ENCODE data around the gene VPS13C.

The VPS13C gene

GRCh38 chr15:61983081-61983480 lies 77.2 kb downstream of the VPS13C start:
- Mint-ChIP-seq H3K27ac (no peak overlapping the region), H3K36me3 (ENCODE audit: low read depth) (peaks cover 54% of the 10 kb centered on the region), H3K27me3 (ENCODE audit: low read depth) (no peaks in the 10 kb centered on the region), H3K9me3 (peaks cover 5% of the 10 kb centered on the region), H3K4me1 (ENCODE audit: low read depth) (no peaks in the 10 kb centered on the region), H3K4me3 (no peak overlapping the region)
- no peak for DNase-seq (ENCODE audit: low spot score)

GRCh38 chr15:61978225-61978624 lies 82.0 kb downstream of the VPS13C start:
- no peaks in the 10 kb centered on the region for H3K27me3 Mint-ChIP-seq (ENCODE audit: low read depth)
- H3K27ac Mint-ChIP-seq = no peak overlapping the region
- H3K36me3 Mint-ChIP-seq (ENCODE audit: low read depth) = peaks cover 43% of the 10 kb centered on the region
- no peak for DNase-seq (ENCODE audit: low spot score)
- peaks cover 7% of the 10 kb centered on the region for H3K4me1 Mint-ChIP-seq (ENCODE audit: low read depth)
- H3K4me3 Mint-ChIP-seq = no peak overlapping the region
- H3K9me3 Mint-ChIP-seq = no peaks in the 10 kb centered on the region

- H3K27ac Mint-ChIP-seq = no peak overlapping the region
- peaks cover 48% of the 10 kb centered on the region for H3K36me3 Mint-ChIP-seq (ENCODE audit: low read depth)
- DNase-seq (ENCODE audit: low spot score) = no peak
- H3K27me3 Mint-ChIP-seq (ENCODE audit: low read depth) = no peaks in the 10 kb centered on the region
- H3K4me1 Mint-ChIP-seq (ENCODE audit: low read depth) = peaks cover 7% of the 10 kb centered on the region
- H3K4me3 Mint-ChIP-seq = no peak overlapping the region
- no peaks in the 10 kb centered on the region for H3K9me3 Mint-ChIP-seq
Measured at GRCh38 chr15:61974759-61975158, 85.5 kb downstream of the VPS13C start.

- H3K4me3 Mint-ChIP-seq = no peak overlapping the region
- no peaks in the 10 kb centered on the region for H3K9me3 Mint-ChIP-seq
- DNase-seq (ENCODE audit: low spot score) = no peak
- no peak overlapping the region for H3K27ac Mint-ChIP-seq
- peaks cover 42% of the 10 kb centered on the region for H3K36me3 Mint-ChIP-seq (ENCODE audit: low read depth)
- H3K27me3 Mint-ChIP-seq (ENCODE audit: low read depth) = no peaks in the 10 kb centered on the region
- H3K4me1 Mint-ChIP-seq (ENCODE audit: low read depth) = peaks cover 7% of the 10 kb centered on the region
Measured at GRCh38 chr15:61974118-61974517, 86.1 kb downstream of the VPS13C start.

- Mint-ChIP-seq H3K27me3 (ENCODE audit: low read depth) (no peaks in the 10 kb centered on the region), H3K4me3 (no peak overlapping the region), H3K36me3 (ENCODE audit: low read depth) (peaks cover 50% of the 10 kb centered on the region), H3K4me1 (ENCODE audit: low read depth) (no peaks in the 10 kb centered on the region), H3K9me3 (peaks cover 6% of the 10 kb centered on the region), H3K27ac (no peak overlapping the region)
- DNase-seq (ENCODE audit: low spot score) = no peak
Measured at GRCh38 chr15:61951949-61952348, 108.3 kb downstream of the VPS13C start.

GRCh38 chr15:61946778-61947177 lies 113.5 kb downstream of the VPS13C start:
- no peak for DNase-seq (ENCODE audit: low spot score)
- no peaks in the 10 kb centered on the region for H3K4me1 Mint-ChIP-seq (ENCODE audit: low read depth)
- peaks cover 49% of the 10 kb centered on the region for H3K36me3 Mint-ChIP-seq (ENCODE audit: low read depth)
- H3K9me3 Mint-ChIP-seq = no peaks in the 10 kb centered on the region
- H3K27me3 Mint-ChIP-seq (ENCODE audit: low read depth) = no peaks in the 10 kb centered on the region
- no peak overlapping the region for H3K27ac Mint-ChIP-seq
- no peak overlapping the region for H3K4me3 Mint-ChIP-seq

GRCh38 chr15:61943992-61944391 lies 116.3 kb downstream of the VPS13C start:
- no peaks in the 10 kb centered on the region for H3K9me3 Mint-ChIP-seq
- no peaks in the 10 kb centered on the region for H3K4me1 Mint-ChIP-seq (ENCODE audit: low read depth)
- DNase-seq (ENCODE audit: low spot score) = no peak
- H3K27me3 Mint-ChIP-seq (ENCODE audit: low read depth) = no peaks in the 10 kb centered on the region
- H3K36me3 Mint-ChIP-seq (ENCODE audit: low read depth) = peaks cover 48% of the 10 kb centered on the region
- no peak overlapping the region for H3K27ac Mint-ChIP-seq
- no peak overlapping the region for H3K4me3 Mint-ChIP-seq

- no peak overlapping the region for H3K27ac Mint-ChIP-seq
- DNase-seq (ENCODE audit: low spot score) = no peak
- H3K27me3 Mint-ChIP-seq (ENCODE audit: low read depth) = no peaks in the 10 kb centered on the region
- no peak overlapping the region for H3K4me3 Mint-ChIP-seq
- peaks cover 3% of the 10 kb centered on the region for H3K4me1 Mint-ChIP-seq (ENCODE audit: low read depth)
- no peaks in the 10 kb centered on the region for H3K9me3 Mint-ChIP-seq
- H3K36me3 Mint-ChIP-seq (ENCODE audit: low read depth) = peaks cover 19% of the 10 kb centered on the region
Measured at GRCh38 chr15:61938249-61938648, 122.0 kb downstream of the VPS13C start.

- H3K27me3 Mint-ChIP-seq (ENCODE audit: low read depth) = no peaks in the 10 kb centered on the region
- H3K27ac Mint-ChIP-seq = no peak overlapping the region
- H3K9me3 Mint-ChIP-seq = no peaks in the 10 kb centered on the region
- peaks cover 15% of the 10 kb centered on the region for H3K36me3 Mint-ChIP-seq (ENCODE audit: low read depth)
- H3K4me1 Mint-ChIP-seq (ENCODE audit: low read depth) = peaks cover 3% of the 10 kb centered on the region
- no peak overlapping the region for H3K4me3 Mint-ChIP-seq
- DNase-seq (ENCODE audit: low spot score) = no peak
Measured at GRCh38 chr15:61936528-61937195, 123.6 kb downstream of the VPS13C start.

GRCh38 chr15:61935493-61935892 lies 124.8 kb downstream of the VPS13C start:
- peaks cover 12% of the 10 kb centered on the region for H3K36me3 Mint-ChIP-seq (ENCODE audit: low read depth)

GRCh38 chr15:61929452-61929851 lies 130.8 kb downstream of the VPS13C start:
- Mint-ChIP-seq H3K4me1 (ENCODE audit: low read depth) (no peaks in the 10 kb centered on the region), H3K27me3 (ENCODE audit: low read depth) (no peaks in the 10 kb centered on the region), H3K27ac (no peak overlapping the region), H3K9me3 (no peaks in the 10 kb centered on the region), H3K36me3 (ENCODE audit: low read depth) (peaks cover 22% of the 10 kb centered on the region), H3K4me3 (no peak overlapping the region)
- no peak for DNase-seq (ENCODE audit: low spot score)

More at GRCh38 chr15:61935493-61935892, 124.8 kb downstream of the VPS13C start:
- H3K27ac Mint-ChIP-seq = no peak overlapping the region
- DNase-seq (ENCODE audit: low spot score) = no peak
- H3K4me3 Mint-ChIP-seq = no peak overlapping the region
- no peaks in the 10 kb centered on the region for H3K27me3 Mint-ChIP-seq (ENCODE audit: low read depth)
- peaks cover 3% of the 10 kb centered on the region for H3K4me1 Mint-ChIP-seq (ENCODE audit: low read depth)
- H3K9me3 Mint-ChIP-seq = no peaks in the 10 kb centered on the region

GRCh38 chr15:61923173-61923572 lies 137.1 kb downstream of the VPS13C start:
- no peaks in the 10 kb centered on the region for H3K4me1 Mint-ChIP-seq (ENCODE audit: low read depth)
- no peak overlapping the region for H3K27ac Mint-ChIP-seq
- H3K27me3 Mint-ChIP-seq (ENCODE audit: low read depth) = no peaks in the 10 kb centered on the region
- H3K4me3 Mint-ChIP-seq = no peak overlapping the region
- no peaks in the 10 kb centered on the region for H3K9me3 Mint-ChIP-seq
- H3K36me3 Mint-ChIP-seq (ENCODE audit: low read depth) = peaks cover 38% of the 10 kb centered on the region
- no peak for DNase-seq (ENCODE audit: low spot score)

GRCh38 chr15:61921093-61921492 lies 139.2 kb downstream of the VPS13C start:
- DNase-seq (ENCODE audit: low spot score) = no peak
- no peak overlapping the region for H3K4me3 Mint-ChIP-seq
- no peaks in the 10 kb centered on the region for H3K9me3 Mint-ChIP-seq
- H3K4me1 Mint-ChIP-seq (ENCODE audit: low read depth) = no peaks in the 10 kb centered on the region
- H3K27me3 Mint-ChIP-seq (ENCODE audit: low read depth) = no peaks in the 10 kb centered on the region
- no peak overlapping the region for H3K27ac Mint-ChIP-seq
- H3K36me3 Mint-ChIP-seq (ENCODE audit: low read depth) = peaks cover 37% of the 10 kb centered on the region

GRCh38 chr15:61917457-61917856 lies 142.8 kb downstream of the VPS13C start:
- Mint-ChIP-seq H3K9me3 (no peaks in the 10 kb centered on the region), H3K36me3 (ENCODE audit: low read depth) (peaks cover 46% of the 10 kb centered on the region), H3K4me1 (ENCODE audit: low read depth) (no peaks in the 10 kb centered on the region), H3K4me3 (no peak overlapping the region), H3K27me3 (ENCODE audit: low read depth) (no peaks in the 10 kb centered on the region), H3K27ac (no peak overlapping the region)
- DNase-seq (ENCODE audit: low spot score) = no peak

- no peak overlapping the region for H3K4me3 Mint-ChIP-seq
- no peaks in the 10 kb centered on the region for H3K27me3 Mint-ChIP-seq (ENCODE audit: low read depth)
- no peaks in the 10 kb centered on the region for H3K4me1 Mint-ChIP-seq (ENCODE audit: low read depth)
- no peaks in the 10 kb centered on the region for H3K9me3 Mint-ChIP-seq
- H3K36me3 Mint-ChIP-seq (ENCODE audit: low read depth) = peaks cover 44% of the 10 kb centered on the region
- no peak overlapping the region for H3K27ac Mint-ChIP-seq
- no peak for DNase-seq (ENCODE audit: low spot score)
Measured at GRCh38 chr15:61916104-61916503, 144.1 kb downstream of the VPS13C start.
